HepG2 (cell line): ENCODE data around the gene MRPL14. TPM values are rescaled to one million over a fixed set of nuclear protein-coding genes. Genes with fewer than 3 reads are reported as not detected.
A peak's percentile ranks its signal among the peaks of the same experiment; 100 is the strongest.

Experiments
- ARHGAP35 ChIP-seq: sonication (generic); formaldehyde crosslinking; IDR thresholded peaks from 2 replicates; pipeline ENCODE4 v1.9.0; 2022; ENCODE audit warnings: mild to moderate bottlenecking, inconsistent platforms, moderate library complexity, missing genetic modification reagents, borderline replicate concordance
- ELF3 ChIP-seq: IDR thresholded peaks from 2 replicates; pipeline ENCODE4 v1.6.1; 2016; ENCODE audit warnings: missing genetic modification reagents, missing compliant biosample characterization
- EZH2 ChIP-seq: conservative IDR thresholded peaks from 2 replicates; pipeline ENCODE4 v1.6.1; 2012; ENCODE audit warnings: mild to moderate bottlenecking, low read depth, low read length, moderate library complexity
- GZF1 ChIP-seq: sonication (generic); formaldehyde crosslinking; IDR thresholded peaks from 2 replicates; pipeline ENCODE4 v1.5.1; 2020; ENCODE audit warnings: mild to moderate bottlenecking, missing genetic modification reagents
- JUND ChIP-seq: sonication (generic); formaldehyde crosslinking; IDR thresholded peaks from 2 replicates; pipeline ENCODE4 v1.8.0; 2022; ENCODE audit warnings: mild to moderate bottlenecking, missing genetic modification reagents
- PAX8 ChIP-seq: sonication (generic); formaldehyde crosslinking; IDR thresholded peaks from 2 replicates; pipeline ENCODE4 v1.8.0; 2022; ENCODE audit warnings: mild to moderate bottlenecking, missing genetic modification reagents, borderline replicate concordance
- REPIN1 ChIP-seq: sonication (generic); formaldehyde crosslinking; IDR thresholded peaks from 2 replicates; pipeline ENCODE4 v1.8.0; 2022; ENCODE audit warnings: missing genetic modification reagents, low read depth, mild to moderate bottlenecking, borderline replicate concordance
- RXRA ChIP-seq: sonication (generic); formaldehyde crosslinking; IDR thresholded peaks from 2 replicates; pipeline ENCODE4 v1.5.1; 2020; ENCODE audit warnings: missing genetic modification reagents
- TOPORS ChIP-seq: sonication (generic); formaldehyde crosslinking; IDR thresholded peaks from 2 replicates; pipeline ENCODE4 v1.8.0; 2023; ENCODE audit warnings: mild to moderate bottlenecking, missing genetic modification reagents
- ZC3H4 ChIP-seq: sonication (generic); formaldehyde crosslinking; IDR thresholded peaks from 2 replicates; pipeline ENCODE4 v1.4.0; 2020; ENCODE audit warnings: missing genetic modification reagents, borderline replicate concordance
- ZNF230 ChIP-seq: sonication (generic); formaldehyde crosslinking; IDR thresholded peaks from 2 replicates; pipeline ENCODE4 v1.4.0; 2020; ENCODE audit warnings: mild to moderate bottlenecking, missing genetic modification reagents
- ZNF30 ChIP-seq: sonication (generic); formaldehyde crosslinking; IDR thresholded peaks from 2 replicates; pipeline ENCODE4 v1.5.0; 2020; ENCODE audit warnings: mild to moderate bottlenecking, missing genetic modification reagents
- polyA plus RNA-seq, 8 experiments: library from polyadenylated mRNA; depleted of rRNA in 3 of 8; stranded (reverse) in 7 of 8; unstranded in 1 of 8; fragments of >200 nt; fragmentation: Illumina TruSeq in 4 of 8; extraction: Trizol in 4 of 8; gene quantifications; 2 replicates each; pipeline versions ENCODE4 v1.2.1 to v1.2.3, GENCODE V29; 2011 to 2016; ENCODE audit warnings: low read depth in 4 of 8, missing spikeins in 1 of 8, mixed read lengths in 1 of 8; ENCODE audit not compliant: insufficient read depth in 1 of 8
- total RNA-seq, 5 experiments: library from RNA; depleted of rRNA; stranded (reverse); fragments of >200 nt; fragmentation: Illumina TruSeq; extraction: Trizol; gene quantifications; 2 replicates each; pipeline ENCODE4 v1.2.3, GENCODE V29; 2016; ENCODE audit warnings: low read depth in 1 of 5
- TF ChIP-seq, protein P1 (sequence below): sonication (generic); formaldehyde crosslinking; IDR thresholded peaks from 2 replicates; pipeline ENCODE4 v1.5.0; 2020; ENCODE audit warnings: mild to moderate bottlenecking, missing genetic modification reagents, moderate library complexity
- TF ChIP-seq, protein P2 (sequence below): sonication (generic); formaldehyde crosslinking; IDR thresholded peaks from 2 replicates; pipeline ENCODE4 v1.8.1; 2022; ENCODE audit warnings: low read depth, mild to moderate bottlenecking, missing genetic modification reagents
- TF ChIP-seq, protein P3 (sequence below): sonication (generic); formaldehyde crosslinking; IDR thresholded peaks from 2 replicates; pipeline ENCODE4 v1.9.0; 2021; ENCODE audit warnings: mild to moderate bottlenecking, missing genetic modification reagents
- TF ChIP-seq, protein P4 (sequence below): sonication (generic); formaldehyde crosslinking; IDR thresholded peaks from 2 replicates; pipeline ENCODE4 v1.9.0; 2021; ENCODE audit warnings: missing genetic modification reagents, borderline replicate concordance
- TF ChIP-seq, protein P5 (sequence below): sonication (generic); formaldehyde crosslinking; IDR thresholded peaks from 2 replicates; pipeline ENCODE4 v1.4.0; 2020; ENCODE audit warnings: mild to moderate bottlenecking, missing genetic modification reagents

The MRPL14 gene
- total and polyA plus RNA-seq, 2 of the 13 experiments (the other 11 are each of a cell fraction or from before 2014, with no cell fraction given): 157 to 178 TPM

DNA sequence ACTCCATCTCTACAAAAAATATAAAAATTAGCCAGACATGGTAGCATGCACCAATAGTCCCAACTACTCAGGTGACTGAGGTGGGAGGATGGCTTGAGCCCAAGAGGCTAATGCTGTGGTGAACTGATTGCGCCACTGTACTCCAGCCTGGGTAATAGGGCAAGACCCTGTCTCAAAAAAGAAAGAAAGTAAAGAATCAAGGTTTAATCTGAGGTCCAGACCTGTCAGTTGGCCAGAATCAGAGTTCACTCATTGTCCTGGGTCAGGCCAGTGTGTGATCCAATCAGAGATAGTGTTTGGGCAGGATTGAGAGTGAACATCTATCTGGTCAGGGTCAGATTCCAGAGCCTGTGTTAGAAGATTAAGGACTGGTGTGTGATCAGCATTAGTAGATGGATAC, 15.6 kb upstream of the MRPL14 start (continued):
- TF ChIP-seq, protein P1, sequence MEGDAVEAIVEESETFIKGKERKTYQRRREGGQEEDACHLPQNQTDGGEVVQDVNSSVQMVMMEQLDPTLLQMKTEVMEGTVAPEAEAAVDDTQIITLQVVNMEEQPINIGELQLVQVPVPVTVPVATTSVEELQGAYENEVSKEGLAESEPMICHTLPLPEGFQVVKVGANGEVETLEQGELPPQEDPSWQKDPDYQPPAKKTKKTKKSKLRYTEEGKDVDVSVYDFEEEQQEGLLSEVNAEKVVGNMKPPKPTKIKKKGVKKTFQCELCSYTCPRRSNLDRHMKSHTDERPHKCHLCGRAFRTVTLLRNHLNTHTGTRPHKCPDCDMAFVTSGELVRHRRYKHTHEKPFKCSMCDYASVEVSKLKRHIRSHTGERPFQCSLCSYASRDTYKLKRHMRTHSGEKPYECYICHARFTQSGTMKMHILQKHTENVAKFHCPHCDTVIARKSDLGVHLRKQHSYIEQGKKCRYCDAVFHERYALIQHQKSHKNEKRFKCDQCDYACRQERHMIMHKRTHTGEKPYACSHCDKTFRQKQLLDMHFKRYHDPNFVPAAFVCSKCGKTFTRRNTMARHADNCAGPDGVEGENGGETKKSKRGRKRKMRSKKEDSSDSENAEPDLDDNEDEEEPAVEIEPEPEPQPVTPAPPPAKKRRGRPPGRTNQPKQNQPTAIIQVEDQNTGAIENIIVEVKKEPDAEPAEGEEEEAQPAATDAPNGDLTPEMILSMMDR (CRISPR knock-in tag): no peak
- TF ChIP-seq GZF1 (CRISPR knock-in tag) (no peak), ZC3H4 (no peak), PAX8 (CRISPR knock-in tag) (no peak), EZH2 (no peak), RXRA (CRISPR knock-in tag) (no peak), ZNF30 (CRISPR knock-in tag) (no peak), REPIN1 (CRISPR knock-in tag) (no peak), TOPORS (CRISPR knock-in tag) (no peak), ELF3 (CRISPR knock-in tag) (no peak), ZNF230 (no peak), JUND (CRISPR knock-in tag) (peak; percentile 43; the same call in 1 of the 2 replicates), ARHGAP35 (CRISPR knock-in tag) (no peak)
- TF ChIP-seq, protein P2, sequence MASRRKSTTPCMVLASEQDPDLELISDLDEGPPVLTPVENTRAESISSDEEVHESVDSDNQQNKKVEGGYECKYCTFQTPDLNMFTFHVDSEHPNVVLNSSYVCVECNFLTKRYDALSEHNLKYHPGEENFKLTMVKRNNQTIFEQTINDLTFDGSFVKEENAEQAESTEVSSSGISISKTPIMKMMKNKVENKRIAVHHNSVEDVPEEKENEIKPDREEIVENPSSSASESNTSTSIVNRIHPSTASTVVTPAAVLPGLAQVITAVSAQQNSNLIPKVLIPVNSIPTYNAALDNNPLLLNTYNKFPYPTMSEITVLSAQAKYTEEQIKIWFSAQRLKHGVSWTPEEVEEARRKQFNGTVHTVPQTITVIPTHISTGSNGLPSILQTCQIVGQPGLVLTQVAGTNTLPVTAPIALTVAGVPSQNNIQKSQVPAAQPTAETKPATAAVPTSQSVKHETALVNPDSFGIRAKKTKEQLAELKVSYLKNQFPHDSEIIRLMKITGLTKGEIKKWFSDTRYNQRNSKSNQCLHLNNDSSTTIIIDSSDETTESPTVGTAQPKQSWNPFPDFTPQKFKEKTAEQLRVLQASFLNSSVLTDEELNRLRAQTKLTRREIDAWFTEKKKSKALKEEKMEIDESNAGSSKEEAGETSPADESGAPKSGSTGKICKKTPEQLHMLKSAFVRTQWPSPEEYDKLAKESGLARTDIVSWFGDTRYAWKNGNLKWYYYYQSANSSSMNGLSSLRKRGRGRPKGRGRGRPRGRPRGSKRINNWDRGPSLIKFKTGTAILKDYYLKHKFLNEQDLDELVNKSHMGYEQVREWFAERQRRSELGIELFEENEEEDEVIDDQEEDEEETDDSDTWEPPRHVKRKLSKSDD (CRISPR knock-in tag): no peak
- TF ChIP-seq, protein P3, sequence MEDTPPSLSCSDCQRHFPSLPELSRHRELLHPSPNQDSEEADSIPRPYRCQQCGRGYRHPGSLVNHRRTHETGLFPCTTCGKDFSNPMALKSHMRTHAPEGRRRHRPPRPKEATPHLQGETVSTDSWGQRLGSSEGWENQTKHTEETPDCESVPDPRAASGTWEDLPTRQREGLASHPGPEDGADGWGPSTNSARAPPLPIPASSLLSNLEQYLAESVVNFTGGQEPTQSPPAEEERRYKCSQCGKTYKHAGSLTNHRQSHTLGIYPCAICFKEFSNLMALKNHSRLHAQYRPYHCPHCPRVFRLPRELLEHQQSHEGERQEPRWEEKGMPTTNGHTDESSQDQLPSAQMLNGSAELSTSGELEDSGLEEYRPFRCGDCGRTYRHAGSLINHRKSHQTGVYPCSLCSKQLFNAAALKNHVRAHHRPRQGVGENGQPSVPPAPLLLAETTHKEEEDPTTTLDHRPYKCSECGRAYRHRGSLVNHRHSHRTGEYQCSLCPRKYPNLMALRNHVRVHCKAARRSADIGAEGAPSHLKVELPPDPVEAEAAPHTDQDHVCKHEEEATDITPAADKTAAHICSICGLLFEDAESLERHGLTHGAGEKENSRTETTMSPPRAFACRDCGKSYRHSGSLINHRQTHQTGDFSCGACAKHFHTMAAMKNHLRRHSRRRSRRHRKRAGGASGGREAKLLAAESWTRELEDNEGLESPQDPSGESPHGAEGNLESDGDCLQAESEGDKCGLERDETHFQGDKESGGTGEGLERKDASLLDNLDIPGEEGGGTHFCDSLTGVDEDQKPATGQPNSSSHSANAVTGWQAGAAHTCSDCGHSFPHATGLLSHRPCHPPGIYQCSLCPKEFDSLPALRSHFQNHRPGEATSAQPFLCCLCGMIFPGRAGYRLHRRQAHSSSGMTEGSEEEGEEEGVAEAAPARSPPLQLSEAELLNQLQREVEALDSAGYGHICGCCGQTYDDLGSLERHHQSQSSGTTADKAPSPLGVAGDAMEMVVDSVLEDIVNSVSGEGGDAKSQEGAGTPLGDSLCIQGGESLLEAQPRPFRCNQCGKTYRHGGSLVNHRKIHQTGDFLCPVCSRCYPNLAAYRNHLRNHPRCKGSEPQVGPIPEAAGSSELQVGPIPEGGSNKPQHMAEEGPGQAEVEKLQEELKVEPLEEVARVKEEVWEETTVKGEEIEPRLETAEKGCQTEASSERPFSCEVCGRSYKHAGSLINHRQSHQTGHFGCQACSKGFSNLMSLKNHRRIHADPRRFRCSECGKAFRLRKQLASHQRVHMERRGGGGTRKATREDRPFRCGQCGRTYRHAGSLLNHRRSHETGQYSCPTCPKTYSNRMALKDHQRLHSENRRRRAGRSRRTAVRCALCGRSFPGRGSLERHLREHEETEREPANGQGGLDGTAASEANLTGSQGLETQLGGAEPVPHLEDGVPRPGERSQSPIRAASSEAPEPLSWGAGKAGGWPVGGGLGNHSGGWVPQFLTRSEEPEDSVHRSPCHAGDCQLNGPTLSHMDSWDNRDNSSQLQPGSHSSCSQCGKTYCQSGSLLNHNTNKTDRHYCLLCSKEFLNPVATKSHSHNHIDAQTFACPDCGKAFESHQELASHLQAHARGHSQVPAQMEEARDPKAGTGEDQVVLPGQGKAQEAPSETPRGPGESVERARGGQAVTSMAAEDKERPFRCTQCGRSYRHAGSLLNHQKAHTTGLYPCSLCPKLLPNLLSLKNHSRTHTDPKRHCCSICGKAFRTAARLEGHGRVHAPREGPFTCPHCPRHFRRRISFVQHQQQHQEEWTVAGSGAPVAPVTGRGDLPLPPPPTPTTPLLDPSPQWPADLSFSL: no peak
- TF ChIP-seq, protein P4, sequence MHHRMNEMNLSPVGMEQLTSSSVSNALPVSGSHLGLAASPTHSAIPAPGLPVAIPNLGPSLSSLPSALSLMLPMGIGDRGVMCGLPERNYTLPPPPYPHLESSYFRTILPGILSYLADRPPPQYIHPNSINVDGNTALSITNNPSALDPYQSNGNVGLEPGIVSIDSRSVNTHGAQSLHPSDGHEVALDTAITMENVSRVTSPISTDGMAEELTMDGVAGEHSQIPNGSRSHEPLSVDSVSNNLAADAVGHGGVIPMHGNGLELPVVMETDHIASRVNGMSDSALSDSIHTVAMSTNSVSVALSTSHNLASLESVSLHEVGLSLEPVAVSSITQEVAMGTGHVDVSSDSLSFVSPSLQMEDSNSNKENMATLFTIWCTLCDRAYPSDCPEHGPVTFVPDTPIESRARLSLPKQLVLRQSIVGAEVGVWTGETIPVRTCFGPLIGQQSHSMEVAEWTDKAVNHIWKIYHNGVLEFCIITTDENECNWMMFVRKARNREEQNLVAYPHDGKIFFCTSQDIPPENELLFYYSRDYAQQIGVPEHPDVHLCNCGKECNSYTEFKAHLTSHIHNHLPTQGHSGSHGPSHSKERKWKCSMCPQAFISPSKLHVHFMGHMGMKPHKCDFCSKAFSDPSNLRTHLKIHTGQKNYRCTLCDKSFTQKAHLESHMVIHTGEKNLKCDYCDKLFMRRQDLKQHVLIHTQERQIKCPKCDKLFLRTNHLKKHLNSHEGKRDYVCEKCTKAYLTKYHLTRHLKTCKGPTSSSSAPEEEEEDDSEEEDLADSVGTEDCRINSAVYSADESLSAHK: no peak
- TF ChIP-seq, protein P5, sequence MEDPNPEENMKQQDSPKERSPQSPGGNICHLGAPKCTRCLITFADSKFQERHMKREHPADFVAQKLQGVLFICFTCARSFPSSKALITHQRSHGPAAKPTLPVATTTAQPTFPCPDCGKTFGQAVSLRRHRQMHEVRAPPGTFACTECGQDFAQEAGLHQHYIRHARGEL (CRISPR knock-in tag): no peak
